GM12878 (cell line): ENCODE data around the gene MCC.

Experiments used
- ATF2 ChIP-seq: IDR thresholded peaks from 2 replicates; pipeline ENCODE4 v1.6.1; 2012; ENCODE audit warnings: low read length, inconsistent platforms
- CTCF ChIP-seq, 3 experiments: IDR thresholded peaks in 2 of 3; conservative IDR thresholded peaks in 1 of 3; 2 replicates each; pipeline ENCODE4 v1.5.1; 2011; ENCODE audit warnings: low read depth in 3 of 3, low read length in 3 of 3, mild to moderate bottlenecking in 3 of 3, control low read depth in 2 of 3, moderate library complexity in 2 of 3, inconsistent platforms in 1 of 3, mixed read lengths in 1 of 3; ENCODE audit not compliant: control insufficient read depth in 2 of 3, insufficient read depth in 1 of 3; ENCODE audit errors: extremely low read depth in 1 of 3
- EP300 ChIP-seq, 2 experiments: fragments of 150-350 bp in 1 of 2; IDR thresholded peaks; 2 replicates each; pipeline ENCODE4 v1.6.1; 2011 to 2012; ENCODE audit warnings: low read depth in 2 of 2, low read length in 2 of 2, borderline replicate concordance in 1 of 2, improper control_type of control experiment in 1 of 2, inconsistent platforms in 1 of 2; ENCODE audit not compliant: control insufficient read depth in 1 of 2
- EZH2 ChIP-seq: IDR thresholded peaks from 2 replicates; pipeline ENCODE4 v1.6.1; 2012; ENCODE audit warnings: low read depth, mild to moderate bottlenecking, control low read depth, inconsistent platforms, low read length, borderline replicate concordance; ENCODE audit not compliant: control insufficient read depth
- GABPA ChIP-seq: IDR thresholded peaks from 2 replicates; pipeline ENCODE4 v1.6.1; 2014; ENCODE audit warnings: antibody characterized with exemption, low read depth, mild to moderate bottlenecking, inconsistent platforms
- MYC ChIP-seq: IDR thresholded peaks from 2 replicates; pipeline ENCODE4 v1.6.1; 2011; ENCODE audit warnings: mild to moderate bottlenecking, low read length, moderate library complexity, inconsistent platforms; ENCODE audit not compliant: insufficient read depth, insufficient replicate concordance, insufficient read length, severe bottlenecking
- NBN ChIP-seq: fragments of 450-650 bp; IDR thresholded peaks from 2 replicates; pipeline ENCODE4 v1.6.1; 2016
- PKNOX1 ChIP-seq: fragments of 450-650 bp; IDR thresholded peaks from 2 replicates; pipeline ENCODE4 v1.6.1; 2016; ENCODE audit warnings: mild to moderate bottlenecking
- POLR2A ChIP-seq: IDR thresholded peaks from 2 replicates; pipeline ENCODE4 v1.6.1; 2011; ENCODE audit warnings: low read depth, mild to moderate bottlenecking, low read length
- SUZ12 ChIP-seq: fragments of 200-600 bp; sonication (generic); IDR thresholded peaks from one replicate; pipeline ENCODE4 v1.6.1; 2018; ENCODE audit warnings: antibody characterized with exemption, mild to moderate bottlenecking; ENCODE audit not compliant: unreplicated experiment
- TAF1 ChIP-seq: IDR thresholded peaks from 2 replicates; pipeline ENCODE4 v1.6.1; 2011; ENCODE audit warnings: mild to moderate bottlenecking, low read depth, low read length, borderline replicate concordance
- TF ChIP-seq, protein P1 (sequence below): fragments of 450-650 bp; formaldehyde crosslinking; IDR thresholded peaks from 2 replicates; pipeline ENCODE4 v1.4.0; 2022; ENCODE audit warnings: mild to moderate bottlenecking, moderate library complexity
- TF ChIP-seq, protein P2 (sequence below): fragments of 450-650 bp; IDR thresholded peaks from 2 replicates; pipeline ENCODE4 v1.6.1; 2016; ENCODE audit warnings: mild to moderate bottlenecking

GRCh38 chr5:113259034-113259433, 229.2 kb downstream of the MCC start:
- TF ChIP-seq EZH2 (no peak), MYC (no peak), CTCF (IDR thresholded peaks at IDR 0.05 in 2 of 3, conservative IDR thresholded peaks at IDR 0.05 in 1 of 3; ENCODE audit: control insufficient read depth in 2 of 3, extremely low read depth in 1 of 3, insufficient read depth in 1 of 3, low read depth in 3 of 3, low read length in 3 of 3) (no peak), EP300 (IDR thresholded peaks at IDR 0.05; ENCODE audit: borderline replicate concordance in 1 of 2, control insufficient read depth in 1 of 2, low read depth in 2 of 2, low read length in 2 of 2) (no peak), TAF1 (no peak), PKNOX1 (no peak), GABPA (no peak), SUZ12 (no peak), POLR2A (no peak), NBN (no peak), ATF2 (no peak)
- TF ChIP-seq, protein P1, sequence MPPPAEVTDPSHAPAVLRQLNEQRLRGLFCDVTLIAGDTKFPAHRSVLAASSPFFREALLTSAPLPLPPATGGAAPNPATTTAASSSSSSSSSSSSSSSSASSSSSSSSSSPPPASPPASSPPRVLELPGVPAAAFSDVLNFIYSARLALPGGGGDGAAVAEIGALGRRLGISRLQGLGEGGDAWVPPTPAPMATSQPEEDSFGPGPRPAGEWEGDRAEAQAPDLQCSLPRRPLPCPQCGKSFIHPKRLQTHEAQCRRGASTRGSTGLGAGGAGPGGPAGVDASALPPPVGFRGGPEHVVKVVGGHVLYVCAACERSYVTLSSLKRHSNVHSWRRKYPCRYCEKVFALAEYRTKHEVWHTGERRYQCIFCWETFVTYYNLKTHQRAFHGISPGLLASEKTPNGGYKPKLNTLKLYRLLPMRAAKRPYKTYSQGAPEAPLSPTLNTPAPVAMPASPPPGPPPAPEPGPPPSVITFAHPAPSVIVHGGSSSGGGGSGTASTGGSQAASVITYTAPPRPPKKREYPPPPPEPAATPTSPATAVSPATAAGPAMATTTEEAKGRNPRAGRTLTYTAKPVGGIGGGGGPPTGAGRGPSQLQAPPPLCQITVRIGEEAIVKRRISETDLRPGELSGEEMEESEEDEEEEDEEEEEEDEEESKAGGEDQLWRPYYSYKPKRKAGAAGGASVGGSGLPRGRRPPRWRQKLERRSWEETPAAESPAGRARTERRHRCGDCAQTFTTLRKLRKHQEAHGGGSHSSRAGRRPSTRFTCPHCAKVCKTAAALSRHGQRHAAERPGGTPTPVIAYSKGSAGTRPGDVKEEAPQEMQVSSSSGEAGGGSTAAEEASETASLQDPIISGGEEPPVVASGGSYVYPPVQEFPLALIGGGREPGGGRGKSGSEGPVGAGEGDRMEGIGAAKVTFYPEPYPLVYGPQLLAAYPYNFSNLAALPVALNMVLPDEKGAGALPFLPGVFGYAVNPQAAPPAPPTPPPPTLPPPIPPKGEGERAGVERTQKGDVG (CRISPR knock-in tag), result no peak
- TF ChIP-seq, protein P2, sequence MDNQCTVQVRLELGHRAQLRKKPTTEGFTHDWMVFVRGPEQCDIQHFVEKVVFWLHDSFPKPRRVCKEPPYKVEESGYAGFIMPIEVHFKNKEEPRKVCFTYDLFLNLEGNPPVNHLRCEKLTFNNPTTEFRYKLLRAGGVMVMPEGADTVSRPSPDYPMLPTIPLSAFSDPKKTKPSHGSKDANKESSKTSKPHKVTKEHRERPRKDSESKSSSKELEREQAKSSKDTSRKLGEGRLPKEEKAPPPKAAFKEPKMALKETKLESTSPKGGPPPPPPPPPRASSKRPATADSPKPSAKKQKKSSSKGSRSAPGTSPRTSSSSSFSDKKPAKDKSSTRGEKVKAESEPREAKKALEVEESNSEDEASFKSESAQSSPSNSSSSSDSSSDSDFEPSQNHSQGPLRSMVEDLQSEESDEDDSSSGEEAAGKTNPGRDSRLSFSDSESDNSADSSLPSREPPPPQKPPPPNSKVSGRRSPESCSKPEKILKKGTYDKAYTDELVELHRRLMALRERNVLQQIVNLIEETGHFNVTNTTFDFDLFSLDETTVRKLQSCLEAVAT, result no peak
